GM21619 (cell line): ENCODE data around the gene OPRM1.
"Not testable (repeated sequence)": the region's sequence is repeated elsewhere in the genome, so short reads cannot be mapped to it uniquely, and the experiment has no call there.

Experiments
- ATAC-seq: cut with Tn5 transposase; IDR thresholded peaks from one replicate; pipeline ENCODE4 v1.9.1; 2021; ENCODE audit not compliant: unreplicated experiment

OPRM1 gene

DNA sequence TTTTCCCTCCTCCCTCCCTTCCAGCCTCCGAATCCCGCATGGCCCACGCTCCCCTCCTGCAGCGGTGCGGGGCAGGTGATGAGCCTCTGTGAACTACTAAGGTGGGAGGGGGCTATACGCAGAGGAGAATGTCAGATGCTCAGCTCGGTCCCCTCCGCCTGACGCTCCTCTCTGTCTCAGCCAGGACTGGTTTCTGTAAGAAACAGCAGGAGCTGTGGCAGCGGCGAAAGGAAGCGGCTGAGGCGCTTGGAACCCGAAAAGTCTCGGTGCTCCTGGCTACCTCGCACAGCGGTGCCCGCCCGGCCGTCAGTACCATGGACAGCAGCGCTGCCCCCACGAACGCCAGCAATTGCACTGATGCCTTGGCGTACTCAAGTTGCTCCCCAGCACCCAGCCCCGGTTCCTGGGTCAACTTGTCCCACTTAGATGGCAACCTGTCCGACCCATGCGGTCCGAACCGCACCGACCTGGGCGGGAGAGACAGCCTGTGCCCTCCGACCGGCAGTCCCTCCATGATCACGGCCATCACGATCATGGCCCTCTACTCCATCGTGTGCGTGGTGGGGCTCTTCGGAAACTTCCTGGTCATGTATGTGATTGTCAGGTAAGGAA is at the start of gene OPRM1:
Gene OPRM1, plus strand, starts transcription at position 10 of the 612 bp plus-strand sequence. Its CDS starts 305 bp downstream, at position 315.
- ATAC-seq = no peak

DNA sequence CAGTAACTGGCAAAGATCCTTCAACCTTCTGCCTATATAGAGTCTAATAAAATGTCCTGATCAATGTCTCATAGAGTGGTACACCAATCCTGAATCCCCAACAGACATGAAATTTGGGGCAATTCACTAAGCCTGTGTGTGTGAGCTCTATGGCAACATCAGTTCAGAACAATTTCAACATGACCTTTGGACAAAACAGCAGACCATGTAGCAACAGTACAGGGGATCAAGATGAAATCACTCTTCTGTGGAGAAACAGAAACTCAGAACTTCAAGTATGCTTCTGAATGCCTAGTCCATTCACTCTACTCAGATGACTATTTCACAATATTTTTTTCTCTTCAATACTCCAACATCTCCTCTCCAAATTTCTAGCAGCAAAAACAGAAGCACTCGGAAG is 49.1 kb upstream of the OPRM1 start:
- ATAC-seq = no peak

DNA sequence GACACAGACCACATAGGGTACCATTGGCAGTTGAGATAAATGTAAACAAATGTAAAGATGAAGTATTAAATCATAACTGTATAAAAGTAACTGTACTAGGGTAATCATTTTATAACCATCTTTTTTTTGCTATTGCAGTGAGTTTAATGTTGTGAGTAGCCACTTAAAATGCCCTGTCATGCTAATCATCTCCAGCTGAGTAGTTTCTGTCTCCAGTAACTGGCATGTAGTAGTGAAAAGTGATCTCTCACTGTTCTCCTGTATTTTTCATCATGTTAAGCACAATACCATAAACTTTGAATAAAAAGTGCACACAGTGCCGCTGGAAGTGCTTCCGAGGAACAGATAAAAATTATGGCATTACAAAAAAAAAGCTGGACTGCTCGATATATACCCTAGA is 45.0 kb upstream of the OPRM1 start:
- no peak for ATAC-seq

DNA sequence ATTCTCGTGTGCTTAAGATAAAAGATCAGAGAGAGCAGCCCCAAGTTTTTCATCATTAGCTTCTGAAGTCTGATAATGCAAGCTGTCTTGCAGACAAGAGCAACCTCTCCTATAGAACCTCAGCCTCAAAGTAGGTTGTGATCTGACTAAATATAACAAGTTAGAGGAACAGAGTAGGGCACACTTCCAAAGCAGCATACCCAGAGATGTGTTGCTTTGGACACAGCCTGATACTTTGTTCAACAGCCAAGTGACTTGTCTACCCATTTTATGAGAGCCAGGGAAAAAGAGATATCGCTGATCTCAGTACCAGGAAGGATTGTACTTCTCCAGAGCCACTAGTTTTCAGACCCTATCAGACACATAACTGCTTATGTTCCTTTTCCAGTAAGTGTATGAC is 44.2 kb upstream of the OPRM1 start:
- no peak for ATAC-seq

DNA sequence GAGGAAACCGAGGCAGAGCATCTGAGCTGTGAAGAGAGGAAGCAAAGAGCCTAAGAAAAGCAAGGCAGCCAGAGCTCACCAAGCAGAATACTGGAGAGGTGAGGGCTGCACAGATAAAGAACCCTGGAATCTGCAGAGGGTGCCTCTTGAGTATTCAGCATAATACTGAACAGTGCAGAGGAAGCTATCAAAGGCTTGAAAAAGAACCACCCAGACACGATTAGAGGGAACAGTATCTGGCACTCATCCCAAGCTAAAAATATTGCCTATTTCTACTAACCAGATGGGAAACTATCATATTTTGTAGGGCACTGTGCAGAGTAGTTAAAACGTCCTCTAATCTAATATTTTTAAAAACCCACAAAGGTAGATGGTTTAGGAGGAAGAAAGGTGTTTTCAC is 41.8 kb upstream of the OPRM1 start:
- no peak for ATAC-seq

DNA sequence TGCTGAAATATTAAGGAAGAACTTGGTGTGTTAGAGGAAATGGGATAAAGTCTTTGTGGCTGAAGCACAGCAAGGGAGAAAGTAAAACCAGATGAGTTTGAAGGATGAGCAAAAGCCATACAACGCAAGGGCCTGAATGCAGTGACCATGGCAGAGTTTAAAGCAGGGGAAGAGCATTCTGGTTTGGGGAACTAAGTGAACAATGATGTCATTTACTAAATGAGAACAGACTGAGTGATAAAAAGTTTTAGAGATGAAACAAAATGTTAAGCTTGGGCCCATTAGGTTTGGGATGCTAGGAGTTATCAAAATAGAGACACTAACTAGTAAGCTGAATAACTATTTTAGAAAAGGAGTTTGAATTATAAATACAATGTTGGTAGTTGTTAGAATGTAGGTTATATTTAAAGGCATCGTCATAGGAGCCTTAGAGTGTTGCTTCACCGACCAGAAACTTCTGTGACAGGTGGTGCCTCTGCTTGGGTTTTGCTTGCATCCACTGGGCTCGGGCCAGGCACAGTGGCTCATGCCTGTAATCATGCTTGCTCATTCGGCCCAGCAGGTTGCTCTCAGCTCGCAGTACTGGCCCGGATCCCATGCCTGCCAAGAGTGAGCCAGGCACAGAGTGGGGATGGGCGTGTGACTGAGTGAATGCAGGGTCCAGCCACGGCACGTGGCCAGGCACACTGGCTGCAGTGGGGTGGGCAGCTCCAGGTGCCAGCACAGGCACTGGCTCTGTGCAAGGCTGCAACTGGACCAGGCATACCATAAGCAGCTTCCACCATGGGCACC is 37.4 kb upstream of the OPRM1 start:
- no peak for ATAC-seq

DNA sequence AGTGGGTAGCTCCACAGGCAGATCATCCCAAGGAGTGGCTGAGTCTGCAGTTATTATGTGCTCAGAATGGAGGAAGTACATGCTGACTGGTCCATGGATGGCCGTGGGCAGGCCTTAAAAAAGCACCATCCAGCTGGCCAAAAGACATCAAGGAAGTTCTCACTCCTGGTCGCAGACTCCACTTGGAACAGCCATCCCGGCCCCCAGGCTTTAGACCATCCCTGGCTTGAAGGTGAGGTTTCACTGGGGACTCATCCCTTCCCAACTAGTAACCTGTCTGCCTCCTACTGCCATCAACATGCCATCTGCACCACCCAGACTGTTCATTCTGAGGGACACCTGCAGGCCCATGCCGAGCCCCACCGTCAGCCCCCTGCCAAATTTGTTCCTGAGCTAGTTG is 36.1 kb upstream of the OPRM1 start:
- no peak for ATAC-seq

DNA sequence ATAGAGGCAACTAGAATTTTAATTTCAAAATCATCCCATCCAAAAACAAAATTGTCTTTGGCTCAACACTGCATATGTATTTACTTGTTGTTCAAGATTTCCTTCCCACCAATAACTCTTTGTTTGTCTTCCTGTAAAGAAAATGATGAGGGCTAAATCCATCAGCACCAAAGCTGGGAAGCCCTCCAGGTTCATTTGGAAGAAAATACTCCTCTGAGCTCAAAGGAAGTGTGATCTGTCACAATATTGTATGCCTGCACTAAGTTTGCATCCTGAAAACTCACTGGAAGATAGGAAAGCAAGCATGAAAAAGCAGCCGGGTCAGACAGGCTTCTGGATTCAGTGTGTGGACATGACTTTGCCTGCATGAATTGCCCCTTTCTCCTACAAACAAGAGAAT is 28.7 kb upstream of the OPRM1 start:
- no peak for ATAC-seq

DNA sequence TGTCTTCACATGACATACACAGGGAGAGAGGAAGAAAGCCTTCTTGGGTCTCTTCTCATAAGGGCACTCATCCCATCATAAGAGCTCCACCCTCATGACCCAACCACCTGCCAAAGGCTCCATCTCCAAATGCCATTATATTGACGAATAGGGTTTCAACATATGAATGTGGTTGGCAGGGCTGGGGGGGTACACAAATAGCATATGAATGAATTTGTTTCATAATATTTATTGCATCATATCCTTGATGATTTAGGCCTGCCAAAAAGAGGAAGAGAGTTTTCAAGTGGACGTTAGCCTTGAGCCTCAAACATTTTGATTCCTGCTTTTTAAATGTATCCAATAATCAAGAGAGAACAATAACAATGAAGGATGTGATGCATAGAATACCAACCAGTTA is 26.2 kb upstream of the OPRM1 start:
- ATAC-seq = no peak

DNA sequence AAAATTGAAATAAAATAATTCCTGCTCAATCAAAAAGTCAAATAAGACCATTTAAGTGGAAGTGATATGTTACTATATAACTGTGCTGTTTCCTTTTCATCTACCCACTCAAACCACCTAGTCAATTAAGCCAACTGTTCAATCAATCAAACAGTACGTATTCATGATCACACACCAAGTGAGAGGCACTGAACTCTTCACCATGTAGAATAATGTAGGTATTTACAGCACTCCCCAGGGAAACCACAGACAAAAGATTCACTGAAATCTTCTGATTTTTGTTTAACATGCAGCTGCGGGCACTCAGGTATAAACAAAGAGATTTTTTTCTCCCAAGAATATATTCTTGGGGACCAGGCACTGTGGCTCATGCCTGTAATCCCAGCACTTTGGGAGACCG is 21.3 kb upstream of the OPRM1 start:
- ATAC-seq = no peak

DNA sequence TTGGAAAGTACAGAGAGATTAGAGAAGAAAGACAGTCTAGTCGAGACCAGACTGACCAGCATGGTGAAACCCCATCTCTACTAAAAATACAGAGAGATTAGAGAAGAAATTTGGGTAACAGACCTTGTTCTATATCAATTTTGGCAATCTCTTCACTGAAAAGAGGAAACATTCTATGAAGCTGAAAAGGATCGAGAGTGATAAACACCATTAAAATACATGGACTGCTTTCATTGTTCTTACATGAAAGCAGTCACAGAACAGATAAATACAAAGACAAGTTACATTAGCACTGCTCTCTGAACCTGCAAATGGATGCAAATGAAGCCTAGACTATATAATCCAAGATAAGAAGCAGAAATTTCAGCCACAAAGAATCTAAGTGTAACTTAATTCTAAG is 8.4 kb upstream of the OPRM1 start:
- no peak for ATAC-seq

DNA sequence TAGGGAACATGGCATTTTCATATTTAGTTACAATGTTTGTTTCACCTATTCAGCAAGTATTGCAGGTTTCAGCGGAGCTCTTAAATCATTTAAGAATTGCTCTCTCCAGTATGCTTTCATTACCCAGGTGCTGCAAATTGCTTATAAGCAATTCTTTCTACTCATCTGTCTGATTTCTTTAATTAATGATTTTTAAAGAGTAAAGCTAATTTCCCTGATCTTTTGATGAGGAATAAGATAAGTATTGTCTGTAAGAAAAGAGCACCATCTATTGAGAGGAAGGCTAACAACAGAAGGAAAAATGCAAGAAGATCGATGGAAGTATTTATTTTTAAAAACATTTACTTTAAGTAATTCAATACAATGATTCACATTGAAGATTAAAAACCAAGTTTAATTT is 2.0 kb downstream of the OPRM1 start:
- no peak for ATAC-seq

DNA sequence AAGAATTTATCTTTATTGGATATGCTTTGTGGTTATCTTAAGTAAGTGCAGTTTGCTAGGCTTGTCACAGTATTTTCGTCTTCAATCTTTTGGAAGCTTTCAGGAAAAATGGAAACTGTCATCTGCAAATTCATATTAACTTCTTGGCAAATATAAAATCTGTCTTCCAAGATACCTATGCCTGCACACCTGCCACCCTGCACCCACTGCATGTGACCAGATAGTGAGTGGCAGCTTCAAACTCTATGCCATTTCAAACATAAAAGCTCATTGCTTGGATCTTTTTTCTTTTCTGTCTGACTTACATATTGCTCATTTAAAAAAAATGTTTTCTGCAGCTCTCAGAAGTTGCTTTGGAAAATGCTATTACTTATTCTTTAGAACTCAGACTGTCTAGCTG is 14.1 kb downstream of the OPRM1 start:
- ATAC-seq = no peak

DNA sequence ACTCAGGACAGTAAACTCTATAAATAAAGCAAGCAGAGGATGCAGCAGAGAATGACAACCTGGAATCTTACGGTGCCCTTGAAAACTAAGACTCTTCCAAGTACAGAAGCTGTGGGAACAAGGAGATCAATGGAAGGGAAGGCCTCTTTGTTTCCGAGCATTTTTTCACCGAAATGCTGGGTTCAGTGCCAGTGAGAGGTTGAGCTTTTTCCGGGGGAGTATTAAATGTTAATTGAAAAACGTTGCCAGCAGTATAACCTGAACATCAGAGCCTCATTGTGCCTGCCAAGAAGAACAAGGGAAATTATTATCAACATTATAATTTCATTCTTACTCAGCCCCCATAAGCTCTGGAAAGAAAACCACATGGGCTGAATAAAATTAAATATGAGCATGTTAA is 17.5 kb downstream of the OPRM1 start:
- ATAC-seq = no peak

DNA sequence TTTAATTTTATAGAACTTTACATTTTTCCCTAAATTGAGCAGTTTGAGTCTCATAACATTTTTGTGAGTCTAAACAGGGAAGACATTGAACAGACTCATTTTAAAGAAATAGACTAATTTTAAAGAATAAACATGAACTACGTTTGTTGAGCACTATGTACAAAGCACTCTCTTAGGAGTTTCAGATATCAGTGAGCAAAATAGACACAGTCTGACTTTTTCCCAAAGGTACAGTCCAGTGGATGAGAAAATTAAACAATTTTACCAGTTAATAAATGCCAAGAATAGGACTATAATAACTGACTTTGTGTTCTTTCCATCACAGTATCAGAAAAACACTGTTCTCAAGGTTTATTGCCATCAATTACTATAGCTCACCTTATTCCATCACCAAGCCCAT is 18.1 kb downstream of the OPRM1 start:
- ATAC-seq = no peak

DNA sequence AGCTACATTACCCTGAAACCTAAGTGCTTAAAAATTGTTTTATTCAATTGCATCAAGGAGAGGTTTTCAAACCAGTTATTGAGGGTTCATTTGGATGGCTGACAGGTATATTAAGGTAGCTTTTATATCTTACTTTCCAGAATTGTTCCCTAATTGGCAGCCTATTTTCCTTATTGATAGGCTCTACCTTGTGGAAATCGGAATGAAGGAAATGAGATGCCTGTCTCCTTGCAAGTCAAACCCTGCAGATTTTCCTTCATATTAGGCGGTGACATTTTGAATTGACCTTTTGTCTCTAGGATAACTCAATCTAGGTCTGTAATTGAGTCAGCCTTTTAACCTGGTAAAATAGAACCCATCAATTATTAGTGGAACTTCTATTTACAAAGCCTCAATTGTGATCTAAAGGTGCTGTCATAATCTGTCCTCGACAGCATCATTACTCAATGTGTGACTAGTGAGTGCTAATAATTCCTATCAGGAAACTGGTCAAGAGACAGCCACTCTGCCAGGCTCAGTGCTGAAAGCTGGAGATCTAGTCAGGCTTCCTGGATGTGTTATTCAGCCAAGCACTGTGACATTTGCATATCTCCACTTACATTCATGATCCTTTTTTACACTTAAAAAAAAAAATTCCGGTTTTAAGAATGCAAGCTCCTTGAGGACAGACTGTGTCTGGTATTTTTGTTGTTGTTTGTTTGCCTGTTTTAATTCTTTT is 20.1 kb downstream of the OPRM1 start:
- no peak for ATAC-seq

DNA sequence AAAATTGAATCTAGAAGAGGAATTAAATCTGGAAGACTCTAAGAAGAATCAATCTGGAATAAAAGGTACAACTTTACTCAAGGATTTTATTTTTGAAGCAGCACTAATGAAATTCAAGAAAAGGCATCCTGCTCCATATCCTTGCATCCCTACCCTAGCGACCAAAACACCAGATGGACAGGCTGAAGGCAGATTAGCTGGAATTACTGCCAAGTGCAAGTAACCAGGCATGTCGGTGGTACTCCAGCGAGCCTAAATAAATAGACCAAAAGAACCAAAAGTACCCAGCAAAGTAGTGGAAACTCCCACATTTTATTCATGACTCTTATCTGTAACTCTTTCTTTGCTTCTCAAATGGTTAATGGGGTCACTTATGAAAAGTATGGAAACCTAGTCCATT is 21.0 kb downstream of the OPRM1 start:
- ATAC-seq = no peak

DNA sequence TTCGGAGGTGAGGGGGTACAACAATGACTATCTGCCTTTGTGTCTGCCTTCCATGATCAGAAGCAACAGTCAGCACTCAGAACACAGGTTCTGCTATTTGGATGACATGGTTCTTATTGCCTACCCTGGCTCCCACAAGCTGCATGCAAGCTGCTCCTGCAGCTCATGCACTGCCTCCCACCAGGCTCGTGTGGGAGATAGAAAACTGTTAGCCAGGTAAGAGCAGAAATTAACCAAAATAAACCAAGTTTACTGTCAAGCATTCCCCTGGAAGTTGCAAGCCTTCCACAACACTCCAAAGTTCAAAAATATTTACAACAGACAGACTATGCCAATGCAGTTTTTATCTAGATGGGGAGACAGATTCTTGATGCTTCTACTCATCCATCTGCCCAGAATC is 31.0 kb downstream of the OPRM1 start:
- ATAC-seq = no peak

DNA sequence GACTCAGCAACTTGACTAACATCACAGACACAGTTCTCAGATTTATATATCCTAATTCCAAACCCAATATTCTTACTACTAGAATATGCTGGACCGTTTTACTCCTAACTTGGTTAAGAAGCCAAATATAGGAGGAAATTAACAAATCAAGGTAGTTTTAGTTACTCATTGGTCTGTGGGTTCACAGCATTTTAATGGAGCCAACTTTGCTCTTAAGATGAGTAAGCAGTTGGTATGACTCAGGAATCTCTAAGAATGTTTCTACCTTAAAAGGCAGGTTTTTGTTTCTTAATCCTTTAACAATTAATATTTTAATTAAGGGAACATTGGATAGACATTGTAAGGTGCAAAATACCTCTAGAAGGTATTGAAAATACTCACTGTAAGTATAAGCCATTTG is 31.6 kb downstream of the OPRM1 start:
- no peak for ATAC-seq

DNA sequence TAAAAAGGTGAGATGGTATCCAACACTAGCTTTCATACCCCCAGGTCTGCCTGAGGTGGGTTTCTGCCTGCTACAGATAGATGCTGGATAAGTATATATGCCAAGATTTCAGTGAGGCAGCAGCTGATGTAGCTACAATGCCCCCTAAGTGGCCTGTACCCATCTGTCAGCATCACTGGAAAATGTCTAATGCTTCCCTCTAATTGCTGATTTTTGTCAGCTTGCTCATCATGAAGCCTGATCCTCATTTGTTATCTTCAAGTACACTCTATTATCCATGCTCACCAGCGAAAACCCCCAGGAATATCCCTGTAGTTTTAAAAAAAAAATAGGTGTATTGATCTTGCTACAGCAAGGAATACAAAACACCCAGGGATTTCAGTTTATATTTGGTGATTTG is 32.2 kb downstream of the OPRM1 start:
- ATAC-seq = no peak

DNA sequence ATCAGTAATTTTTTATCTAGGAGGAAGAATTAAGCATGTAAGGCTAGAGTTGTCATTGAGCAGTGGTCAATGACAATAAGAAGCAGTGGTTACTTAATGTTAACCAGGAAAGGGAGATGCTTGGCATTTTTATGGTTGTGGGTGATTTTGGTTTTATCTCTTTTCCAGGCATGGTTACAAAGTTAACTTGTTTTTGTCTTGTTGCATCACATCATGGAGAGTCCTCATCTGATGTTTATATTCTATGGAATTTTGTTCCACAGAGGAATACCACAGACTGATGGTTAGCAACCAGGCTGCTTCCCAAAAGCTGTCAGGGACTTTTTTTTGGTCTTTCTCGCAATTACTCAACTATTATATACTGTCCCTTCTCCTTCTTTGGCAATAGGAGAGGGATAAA is 32.7 kb downstream of the OPRM1 start:
- no peak for ATAC-seq

DNA sequence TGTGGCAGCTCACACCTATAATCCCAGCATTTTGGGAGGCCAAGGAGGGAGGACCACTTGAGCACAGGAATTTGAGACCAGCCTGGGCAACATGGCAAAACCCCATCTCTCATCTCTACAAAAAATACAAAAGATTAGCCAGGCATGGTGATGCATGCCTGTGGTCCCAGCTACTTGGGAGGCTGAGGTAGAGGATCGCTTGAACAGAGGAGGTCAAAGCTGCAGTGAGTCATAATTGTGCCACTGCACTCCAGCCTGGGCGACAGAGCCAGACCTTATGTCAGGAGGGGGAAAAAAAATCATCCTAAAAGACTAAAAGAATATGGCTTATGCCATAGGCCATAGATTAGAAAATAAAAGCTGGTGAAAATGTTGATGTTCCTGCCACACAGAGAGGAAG is 39.6 kb downstream of the OPRM1 start:
- ATAC-seq = not testable (repeated sequence)
